K562 (cell line): ENCODE measurements around the gene POLR3GL. TPM values are rescaled to one million over a fixed set of nuclear protein-coding genes. Genes with fewer than 3 reads are reported as not detected.

Experiments used
- CEBPB ChIP-seq: fragments of 450-650 bp; IDR thresholded peaks from 2 replicates; pipeline ENCODE4 v1.6.1; 2016; ENCODE audit warnings: missing genetic modification characterization, missing compliant biosample characterization
- CREB3 ChIP-seq: fragments of 450-650 bp; conservative IDR thresholded peaks from 2 replicates; pipeline ENCODE4 v1.6.1; 2016; ENCODE audit warnings: missing genetic modification characterization, low read depth, mild to moderate bottlenecking, missing compliant biosample characterization, moderate library complexity
- EP300 ChIP-seq: IDR thresholded peaks from 2 replicates; pipeline ENCODE4 v1.6.1; 2012; ENCODE audit warnings: low read length, improper control_type of control experiment
- HES1 ChIP-seq: fragments of 450-650 bp; IDR thresholded peaks from 2 replicates; pipeline ENCODE4 v1.6.1; 2016; ENCODE audit warnings: low read depth, mild to moderate bottlenecking, moderate library complexity
- JUN ChIP-seq, 2 experiments: sonication (generic) in 1 of 2; formaldehyde crosslinking in 1 of 2; IDR thresholded peaks; 2 replicates each; pipeline versions ENCODE4 v1.6.1 to v1.8.0; 2012 to 2022; ENCODE audit warnings: borderline replicate concordance in 2 of 2, mild to moderate bottlenecking in 2 of 2, improper control_type of control experiment in 1 of 2, low read depth in 1 of 2, low read length in 1 of 2, missing genetic modification reagents in 1 of 2
- NCOR1 ChIP-seq: fragments of 450-650 bp; IDR thresholded peaks from 2 replicates; pipeline ENCODE4 v1.6.1; 2016; ENCODE audit warnings: mild to moderate bottlenecking, moderate library complexity
- NFRKB ChIP-seq: fragments of 450-650 bp; IDR thresholded peaks from 2 replicates; pipeline ENCODE4 v1.6.1; 2016; ENCODE audit warnings: low read depth
- PBX2 ChIP-seq, 2 experiments: IDR thresholded peaks in 1 of 2; conservative IDR thresholded peaks in 1 of 2; 2 replicates each; pipeline ENCODE4 v1.6.1; 2016; ENCODE audit warnings: low read depth in 2 of 2, mild to moderate bottlenecking in 1 of 2, missing compliant biosample characterization in 1 of 2, missing genetic modification characterization in 1 of 2, moderate library complexity in 1 of 2
- PKNOX1 ChIP-seq: fragments of 450-650 bp; IDR thresholded peaks from 2 replicates; pipeline ENCODE4 v1.6.1; 2016
- RB1 ChIP-seq: fragments of 450-650 bp; IDR thresholded peaks from 2 replicates; pipeline ENCODE4 v1.6.1; 2017; ENCODE audit warnings: low read depth, mild to moderate bottlenecking
- RCOR1 ChIP-seq, 2 experiments: IDR thresholded peaks; 2 replicates each; pipeline ENCODE4 v1.6.1; 2012; ENCODE audit warnings: low read depth in 2 of 2, low read length in 2 of 2, borderline replicate concordance in 1 of 2, improper control_type of control experiment in 1 of 2
- SMARCC2 ChIP-seq: fragments of 450-650 bp; IDR thresholded peaks from 2 replicates; pipeline ENCODE4 v1.6.1; 2017; ENCODE audit warnings: antibody characterized with exemption, moderate library complexity, mild to moderate bottlenecking, low read depth
- ZFPM2 ChIP-seq: fragments of 250-450 bp; sonication (Bioruptor Pico); IDR thresholded peaks from 2 replicates; pipeline ENCODE4 v1.5.1; 2022; ENCODE audit warnings: mild to moderate bottlenecking
- ZNF12 ChIP-seq: sonication (generic); formaldehyde crosslinking; IDR thresholded peaks from 2 replicates; pipeline ENCODE4 v1.4.0; 2020; ENCODE audit warnings: mild to moderate bottlenecking, missing genetic modification reagents
- ZNF644 ChIP-seq: fragments of 200-800 bp; sonication (Bioruptor generic); IDR thresholded peaks from 2 replicates; pipeline ENCODE4 v1.6.1; 2016; ENCODE audit warnings: low read depth, missing genetic modification characterization, missing compliant biosample characterization
- polyA plus RNA-seq, 8 experiments: library from polyadenylated mRNA; depleted of rRNA in 4 of 8; stranded (reverse) in 5 of 8; unstranded in 3 of 8; fragments of >200 nt; fragmentation: Nextera tagmentation in 2 of 8; fragmentation: Illumina TruSeq in 1 of 8; extraction: Ambion mirVana in 2 of 8; extraction: Trizol in 1 of 8; gene quantifications; 2 replicates each; pipeline versions ENCODE4 v1.2.1 to v1.2.3, GENCODE V29; 2011 to 2014; ENCODE audit warnings: inconsistent platforms in 1 of 8, missing spikeins in 1 of 8
- total RNA-seq, 7 experiments: library from RNA; depleted of rRNA in 6 of 7; stranded (reverse); fragments of >200 nt in 6 of 7; fragmentation: Illumina TruSeq in 2 of 7; extraction: Trizol in 2 of 7; gene quantifications; 2 replicates each; pipeline versions ENCODE4 v1.2.1 to v1.2.3, GENCODE V29; 2011 to 2021; ENCODE audit warnings: low replicate concordance in 1 of 7

The POLR3GL gene
- total and polyA plus RNA-seq, 9 of the 15 experiments (the other 6 are each of a cell fraction or from before 2014, with no cell fraction given): 14.6 to 48.4 (median 38.2) TPM

GRCh38 chr1:146012703-146013558 is 48.4 kb downstream of the POLR3GL start (continued):
- TF ChIP-seq CREB3 (tag) (no peak), RCOR1 (IDR thresholded peaks at IDR 0.05; ENCODE audit: borderline replicate concordance in 1 of 2, low read depth in 2 of 2, low read length in 2 of 2) (0 out of 4 replicates have a peak, but pooled peaks of 1 of the 2 experiments have one; percentile 34), SMARCC2 (no peak), NFRKB (no peak), EP300 (peak; percentile 26; the same call in 1 of the 2 replicates), RB1 (peak; percentile 43; the same call in 1 of the 2 replicates), CEBPB (0 out of 2 replicates have a peak, but pooled peaks have one; percentile 41), PBX2 (CRISPR knock-in tag; IDR thresholded peaks at IDR 0.05; ENCODE audit: low read depth) (no peak), PBX2 (tag; conservative IDR thresholded peaks at IDR 0.05; ENCODE audit: low read depth) (no peak), ZNF12 (CRISPR knock-in tag) (no peak), NCOR1 (0 out of 2 replicates have a peak, but pooled peaks have one; percentile 18), PKNOX1 (peak; percentile 27; the same call in 1 of the 2 replicates), JUN (IDR thresholded peaks at IDR 0.05; ENCODE audit: borderline replicate concordance, low read depth, low read length) (0 out of 2 replicates have a peak, but pooled peaks have one; percentile 11), JUN (CRISPR knock-in tag; IDR thresholded peaks at IDR 0.05; ENCODE audit: borderline replicate concordance) (no peak), ZNF644 (0 out of 2 replicates have a peak, but pooled peaks have one; percentile 30), HES1 (peak; percentile 20; the same call in 1 of the 2 replicates), ZFPM2 (CRISPR knock-in tag) (no peak)
